HCT116 (cell line): ENCODE measurements around the gene DHRS12. TPM values are rescaled to one million over a fixed set of nuclear protein-coding genes. Genes with fewer than 3 reads are reported as not detected.

Source experiments
- ATAC-seq: fragments of 200-7000 bp; cut with Tn5 transposase; 2 replicates; pipeline ENCODE4 v1.9.1; 2020; ENCODE audit warnings: mild to moderate bottlenecking, moderate library complexity
- BruUV-seq: library from RNA; stranded (reverse); fragments of 400-500 nt; replicated peaks from 2 replicates; lab custom pipeline; 2021; lab: Mats Ljungman, UMichigan
- CTCF ChIA-PET: fragments of 300-600 bp; sonication (Branson Sonifier 250); formaldehyde crosslinking; loops from one replicate; lab custom pipeline; 2021; ENCODE audit warnings: antibody characterized with exemption; lab: Charles Lee
- POLR2A ChIA-PET: fragments of 300-600, 350-600 bp; sonication (Branson Sonifier 250); formaldehyde crosslinking; loops from one replicate; lab custom pipeline; 2021; ENCODE audit warnings: antibody characterized with exemption; lab: Charles Lee
- RAD21 ChIA-PET, 2 experiments: fragments of 300-600 bp; sonication (Branson Sonifier 250); formaldehyde crosslinking; loops; one replicate each; lab custom pipeline; 2023; ENCODE audit warnings: low total read pairs in 2 of 2; ENCODE audit not compliant: uncharacterized antibody in 2 of 2, unreplicated experiment in 2 of 2, low non-redundant PET in 1 of 2; lab: Charles Lee
- DNase-seq: peaks from one replicate; pipeline ENCODE4 v3.0.0-alpha.2; 2010; ENCODE audit warnings: low read depth, low spot score
- H2AFZ ChIP-seq: fragments of 200-600 bp; shearing (Covaris generic), sonication (generic); 2 replicates; pipeline ENCODE4 v1.6.1; 2017; ENCODE audit warnings: low read depth, mixed run types, mixed read lengths, antibody characterized with exemption, low read length; ENCODE audit not compliant: poor library complexity, severe bottlenecking
- H3K27ac ChIP-seq: 2 replicates; pipeline ENCODE4 v1.5.1; 2012; ENCODE audit warnings: low read depth, low read length
- H3K27me3 ChIP-seq: fragments of 200-600 bp; sonication (generic); 2 replicates; pipeline ENCODE4 v1.6.1; 2016; ENCODE audit warnings: mixed run types, low read length, mixed read lengths; ENCODE audit not compliant: insufficient read depth
- H3K36me3 ChIP-seq, 2 experiments: fragments of 200-500 bp in 1 of 2; fragments of 200-600 bp in 1 of 2; sonication (Bioruptor generic) in 1 of 2; sonication (generic) in 1 of 2; 2 replicates each; pipeline versions ENCODE4 v1.5.1 to v1.6.1; 2014 to 2016; ENCODE audit warnings: low read length in 2 of 2, inconsistent platforms in 1 of 2, mixed read lengths in 1 of 2, mixed run types in 1 of 2; ENCODE audit not compliant: insufficient read depth in 2 of 2, control insufficient read depth in 1 of 2
- H3K4me1 ChIP-seq, 2 experiments: fragments of 200-600 bp in 1 of 2; sonication (generic) in 1 of 2; 2 replicates each; pipeline versions ENCODE4 v1.5.1 to v1.6.1; 2012 to 2017; ENCODE audit warnings: low read length in 2 of 2, inconsistent platforms in 1 of 2, mild to moderate bottlenecking in 1 of 2, mixed read lengths in 1 of 2, mixed run types in 1 of 2, moderate library complexity in 1 of 2; ENCODE audit not compliant: insufficient read depth in 2 of 2, control insufficient read depth in 1 of 2
- H3K4me2 ChIP-seq: fragments of 200-600 bp; sonication (generic); 2 replicates; pipeline ENCODE4 v1.6.1; 2017; ENCODE audit warnings: mixed run types, low read length, mixed read lengths
- H3K4me3 ChIP-seq, 2 experiments: fragments of 200-600 bp in 1 of 2; sonication (generic) in 1 of 2; replicated peaks in 1 of 2; 2 replicates each; pipeline ENCODE4 v1.5.1; 2011 to 2016; ENCODE audit warnings: low read length in 2 of 2, control low read depth in 1 of 2, low read depth in 1 of 2, mild to moderate bottlenecking in 1 of 2, mixed read lengths in 1 of 2, mixed run types in 1 of 2
- H3K79me2 ChIP-seq: fragments of 200-600 bp; sonication (generic); 2 replicates; pipeline ENCODE4 v1.6.1; 2017; ENCODE audit warnings: mild to moderate bottlenecking, mixed run types, low read length, moderate library complexity, mixed read lengths; ENCODE audit not compliant: insufficient read depth
- H3K9ac ChIP-seq: fragments of 200-600 bp; sonication (generic); 2 replicates; pipeline ENCODE4 v1.6.1; 2016; ENCODE audit warnings: low read length, mixed read lengths
- H3K9me2 ChIP-seq: fragments of 200-600 bp; sonication (generic), shearing (Covaris generic); 2 replicates; pipeline ENCODE4 v1.6.1; 2017; ENCODE audit warnings: mixed run types, mild to moderate bottlenecking, moderate library complexity; ENCODE audit not compliant: insufficient read depth
- H3K9me3 ChIP-seq, 2 experiments: fragments of 200-500 bp in 1 of 2; fragments of 200-600 bp in 1 of 2; sonication (Bioruptor generic) in 1 of 2; sonication (generic) in 1 of 2; 2 replicates each; pipeline ENCODE4 v1.6.1; 2014 to 2017; ENCODE audit warnings: low read length in 2 of 2, mixed read lengths in 2 of 2, inconsistent platforms in 1 of 2, low read depth in 1 of 2, mild to moderate bottlenecking in 1 of 2, mixed run types in 1 of 2, moderate library complexity in 1 of 2; ENCODE audit not compliant: control insufficient read depth in 1 of 2, insufficient read depth in 1 of 2
- H4K20me1 ChIP-seq: fragments of 200-600 bp; sonication (generic), shearing (Covaris generic); 2 replicates; pipeline ENCODE4 v1.6.1; 2017; ENCODE audit warnings: mixed run types, mild to moderate bottlenecking, moderate library complexity; ENCODE audit not compliant: insufficient read depth
- ATF3 ChIP-seq: IDR thresholded peaks from 2 replicates; pipeline ENCODE4 v1.6.1; 2012
- CBX3 ChIP-seq: IDR thresholded peaks from 2 replicates; pipeline ENCODE4 v1.6.1; 2012; ENCODE audit warnings: low read depth
- CEBPB ChIP-seq: IDR thresholded peaks from 2 replicates; pipeline ENCODE4 v1.6.1; 2012; ENCODE audit warnings: low read depth
- CTCF ChIP-seq, 3 experiments: fragments of 200-600 bp in 1 of 3; sonication (generic) in 1 of 3; IDR thresholded peaks in 2 of 3; conservative IDR thresholded peaks in 1 of 3; 2 replicates each; pipeline ENCODE4 v1.5.1; 2012 to 2017; ENCODE audit warnings: low read depth in 2 of 3, low read length in 2 of 3, antibody characterized with exemption in 1 of 3, borderline replicate concordance in 1 of 3, control low read depth in 1 of 3, mild to moderate bottlenecking in 1 of 3, mixed read lengths in 1 of 3, mixed run types in 1 of 3, moderate library complexity in 1 of 3; ENCODE audit not compliant: insufficient read depth in 1 of 3
- EZH2 ChIP-seq: fragments of 200-600 bp; sonication (generic); IDR thresholded peaks from 2 replicates; pipeline ENCODE4 v1.6.1; 2017; ENCODE audit warnings: antibody characterized with exemption, mixed run types
- EZH2phosphoT487 ChIP-seq: fragments of 200-600 bp; IDR thresholded peaks from 2 replicates; pipeline ENCODE4 v1.6.1; 2018; ENCODE audit warnings: antibody characterized with exemption, borderline replicate concordance
- FOSL1 ChIP-seq: IDR thresholded peaks from 2 replicates; pipeline ENCODE4 v1.6.1; 2012; ENCODE audit warnings: low read depth
- JUND ChIP-seq: IDR thresholded peaks from 2 replicates; pipeline ENCODE4 v1.6.1; 2012
- MAX ChIP-seq: IDR thresholded peaks from 2 replicates; pipeline ENCODE4 v1.6.1; 2012
- POLR2A ChIP-seq: IDR thresholded peaks from 2 replicates; pipeline ENCODE4 v1.7.0; 2011; ENCODE audit warnings: borderline replicate concordance; ENCODE audit not compliant: insufficient read depth, insufficient read length; ENCODE audit errors: extremely low read depth
- RAD21 ChIP-seq: IDR thresholded peaks from 2 replicates; pipeline ENCODE4 v1.6.1; 2012; ENCODE audit warnings: low read depth, mild to moderate bottlenecking
- REST ChIP-seq: IDR thresholded peaks from 2 replicates; pipeline ENCODE4 v1.6.1; 2012; ENCODE audit warnings: low read depth
- SIN3A ChIP-seq: IDR thresholded peaks from 2 replicates; pipeline ENCODE4 v1.6.1; 2012; ENCODE audit warnings: low read depth
- SP1 ChIP-seq: IDR thresholded peaks from 2 replicates; pipeline ENCODE4 v1.6.1; 2012; ENCODE audit warnings: low read depth
- SRF ChIP-seq: IDR thresholded peaks from 2 replicates; pipeline ENCODE4 v1.6.1; 2012; ENCODE audit warnings: low read depth
- TCF7L2 ChIP-seq: IDR thresholded peaks from 2 replicates; pipeline ENCODE4 v1.7.0; 2011; ENCODE audit warnings: borderline replicate concordance, inconsistent platforms; ENCODE audit not compliant: insufficient read depth, insufficient read length; ENCODE audit errors: extremely low read depth
- YY1 ChIP-seq: IDR thresholded peaks from 2 replicates; pipeline ENCODE4 v1.6.1; 2011; ENCODE audit warnings: low read length, low read depth, moderate library complexity, mild to moderate bottlenecking; ENCODE audit not compliant: insufficient replicate concordance; ENCODE audit errors: extremely low read depth
- ZBTB33 ChIP-seq: IDR thresholded peaks from 2 replicates; pipeline ENCODE4 v1.6.1; 2011; ENCODE audit warnings: mild to moderate bottlenecking, low read length, moderate library complexity; ENCODE audit not compliant: insufficient replicate concordance; ENCODE audit errors: extremely low read depth
- ZFX ChIP-seq: fragments of 450-650 bp; IDR thresholded peaks from 2 replicates; pipeline ENCODE4 v1.6.1; 2017
- ZNF274 ChIP-seq: fragments of 200-500 bp; sonication (Bioruptor generic); IDR thresholded peaks from 2 replicates; pipeline ENCODE4 v1.6.1; 2014; ENCODE audit warnings: mild to moderate bottlenecking, low read depth, low read length, inconsistent platforms
- intact Hi-C: fragments of 100-400 bp; cut with micrococcal nuclease; formaldehyde crosslinking; loops from 2 replicates; pipeline ENCODE4 v1.10.0; 2022
- total RNA-seq: library from RNA; stranded (reverse); gene quantifications from one replicate; pipeline ENCODE4 v1.2.1, GENCODE V29; 2021; ENCODE audit not compliant: unreplicated experiment

Gene DHRS12
- total RNA-seq, 1 experiment from 2014 or later, result 3.9 TPM

- no peak for ATAC-seq
- TF ChIP-seq REST, result no peak
- TF ChIP-seq SIN3A, result no peak
- TF ChIP-seq EZH2, result no peak
- TF ChIP-seq POLR2A, result no peak
- TF ChIP-seq EZH2phosphoT487, result no peak
- TF ChIP-seq MAX, result no peak
- no peak for TF ChIP-seq CTCF (IDR thresholded peaks at IDR 0.05 in 2 of 3, conservative IDR thresholded peaks at IDR 0.05 in 1 of 3; ENCODE audit: borderline replicate concordance in 1 of 3, insufficient read depth in 1 of 3, low read depth in 2 of 3, low read length in 2 of 3)
- TF ChIP-seq SP1, result no peak
- TF ChIP-seq RAD21, result no peak
- TF ChIP-seq FOSL1, result no peak
- TF ChIP-seq ZFX, result no peak
- no peak for TF ChIP-seq CEBPB
- TF ChIP-seq ATF3, result no peak
- TF ChIP-seq ZNF274, result no peak
- no peak for TF ChIP-seq JUND
- TF ChIP-seq SRF, result no peak
- TF ChIP-seq TCF7L2, result no peak
- no peak for TF ChIP-seq YY1
- TF ChIP-seq ZBTB33, result no peak
- no peak for TF ChIP-seq CBX3
- no peak overlapping the region for H2AFZ ChIP-seq
- no peaks in the 10 kb centered on the region for H3K9me3 ChIP-seq
- no peak overlapping the region for H3K9ac ChIP-seq
- H3K27ac ChIP-seq, result no peak overlapping the region
- DNase-seq, result no peak
- RAD21 ChIA-PET, result interaction anchor here in 1 of 2 experiments (0.6 kb wide), 1 partner anchor 265 kb away, joined by 5 read pairs; no protein-coding TSS in a partner anchor
- peaks cover 0 to 8% of the 10 kb centered on the region in 2 experiments; a peak in 3 of 4 replicates for H3K4me1 ChIP-seq
- CTCF ChIA-PET, result interaction anchor here (0.7 kb wide), 2 partner anchors 291 to 629 kb away, joined by 3 to 4 read pairs; partner anchors contain the start of gene VPS36
- intact Hi-C loops, result no loop called here
- no peak overlapping the region for H3K4me2 ChIP-seq
- no peaks in the 10 kb centered on the region for H4K20me1 ChIP-seq
- no peaks in the 10 kb centered on the region for H3K79me2 ChIP-seq
- POLR2A ChIA-PET, result no interaction called here
- no TSS peak for BruUV-seq
- H3K36me3 ChIP-seq, result no peaks in the 10 kb centered on the region
- peaks cover 6% of the 10 kb centered on the region; the same call in 1 of the 2 replicates for H3K27me3 ChIP-seq
- no peaks in the 10 kb centered on the region for H3K9me2 ChIP-seq
- no peak overlapping the region for H3K4me3 ChIP-seq
Measured at GRCh38 chr13:51821606-51822005, 17.6 kb upstream of the DHRS12 start.
